Activated CD4-positive, CD25-positive, alpha-beta regulatory T cell treated with anti-CD3 and anti-CD28 coated beads, Interleukin-2, amount 50 U/mL, for 24 hours (primary cell): ENCODE results near the gene DEDD.

Source experiments
- ATAC-seq, 2 donors: fragments of 150-1000 bp; cut with Tn5 transposase; one replicate each; pipeline ENCODE4 v1.10.0; 2021; ENCODE audit warnings: mild to moderate bottlenecking in 1 of 2, moderate library complexity in 1 of 2

The DEDD gene

GRCh38 chr1:161091093-161091492, 41.4 kb downstream of the DEDD start:
- ATAC-seq = no peak

GRCh38 chr1:161090617-161091016, 41.9 kb downstream of the DEDD start:
- no peak for ATAC-seq

GRCh38 chr1:161089938-161090337, 42.5 kb downstream of the DEDD start:
- no peak for ATAC-seq

DNA sequence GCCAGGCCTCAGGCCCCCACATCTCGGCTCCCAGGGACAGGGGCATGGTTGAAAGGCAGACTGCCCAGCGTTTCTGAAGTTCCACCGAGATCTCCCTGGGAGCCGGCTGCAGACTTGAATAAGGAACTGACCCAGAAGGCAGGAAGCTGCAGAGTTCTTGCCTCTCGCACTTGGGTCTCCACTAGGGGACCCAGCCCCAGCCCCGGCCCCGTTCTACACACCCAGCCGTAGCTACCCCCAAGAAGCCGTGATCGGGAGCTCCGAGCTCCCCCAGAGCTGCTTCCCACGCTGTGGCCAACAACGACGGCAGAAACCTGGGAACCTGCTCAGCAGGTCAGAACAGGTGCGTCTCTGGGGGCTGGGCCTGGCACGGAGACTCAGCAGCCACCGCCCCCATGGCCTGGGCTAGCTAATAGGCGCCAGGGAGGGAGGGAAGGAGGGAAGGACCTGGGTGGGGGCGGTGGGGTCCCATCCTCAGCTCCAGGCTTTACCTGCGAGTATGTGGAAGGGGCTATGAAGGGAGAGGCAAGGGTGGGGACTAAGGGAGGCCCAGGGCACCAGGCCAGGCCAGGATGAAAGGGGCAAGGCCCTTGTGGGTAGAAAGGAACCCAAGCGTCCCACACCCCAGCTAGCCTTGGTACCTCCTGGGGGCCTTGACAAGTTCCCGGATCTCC, 43.1 kb downstream of the DEDD start, which contains the start of gene NECTIN4:
NECTIN4 (minus strand) TSS at position 308 of the 674 bp plus-strand sequence; CDS start at position 46, 262 bp downstream.
- ATAC-seq = no peak

DNA sequence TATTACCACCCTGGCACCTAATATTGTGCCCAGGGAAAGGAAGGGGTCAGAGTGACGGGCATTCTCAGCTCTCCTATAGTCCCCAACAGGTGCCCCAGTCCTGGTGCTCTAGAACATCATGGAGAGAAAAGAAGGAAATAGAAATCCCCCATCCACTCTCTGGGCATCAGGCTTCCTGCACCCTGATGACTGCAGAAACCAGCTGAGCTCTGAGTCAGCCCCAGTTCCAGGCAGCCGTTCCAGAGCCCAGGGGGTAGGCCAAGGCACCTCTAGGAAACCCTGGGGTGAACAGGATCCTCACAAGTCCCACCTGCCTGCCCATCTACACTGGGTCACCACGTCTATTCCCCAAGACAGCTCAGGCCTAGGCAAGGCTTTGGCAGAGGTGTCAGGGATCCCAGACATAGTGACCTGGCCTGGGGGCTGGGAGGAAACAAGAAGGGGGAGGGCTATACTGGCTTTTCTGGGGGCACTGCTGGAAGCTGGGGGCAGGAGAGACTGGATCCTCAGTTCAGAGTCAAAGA, 43.8 kb downstream of the DEDD start:
- no peak for ATAC-seq

DNA sequence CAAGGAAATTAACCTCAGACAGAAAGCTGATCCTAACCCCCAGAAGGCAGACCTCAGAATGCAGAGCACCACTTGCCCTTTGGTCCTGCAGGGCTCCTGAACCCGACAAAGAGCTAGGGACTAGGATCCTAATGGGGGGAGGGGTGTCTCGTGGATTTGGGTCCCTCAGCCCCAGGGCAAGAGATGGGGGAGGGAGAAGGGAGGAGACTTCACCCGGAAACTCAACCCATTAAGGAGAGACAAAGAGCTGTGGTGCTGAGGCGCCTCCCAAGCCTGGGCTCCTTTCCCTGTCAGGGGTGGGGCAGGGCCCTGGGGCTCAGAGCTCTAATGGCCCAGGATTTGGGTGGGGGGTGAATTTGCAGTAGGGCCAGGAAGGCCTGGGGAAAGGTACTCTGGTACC, 46.0 kb downstream of the DEDD start:
- no peak for ATAC-seq

DNA sequence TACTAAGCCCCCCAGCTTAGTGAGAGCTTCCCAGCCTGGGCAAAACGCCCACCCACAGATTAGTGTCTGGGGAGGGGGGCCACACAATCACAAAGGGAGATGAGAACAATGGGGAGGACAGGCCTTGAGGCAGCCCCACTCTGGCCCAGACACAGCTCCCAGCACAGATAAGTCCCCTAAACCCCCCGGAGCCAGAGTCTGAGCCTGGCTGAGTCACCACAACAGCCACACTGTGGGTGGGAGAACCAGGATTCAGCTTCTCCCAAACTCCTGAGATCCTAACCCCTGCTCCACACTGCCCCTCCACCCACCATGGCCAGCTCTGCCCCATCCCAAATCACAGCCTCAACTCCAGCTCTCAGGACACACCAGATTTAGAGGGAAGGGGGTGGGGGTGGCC, 47.3 kb downstream of the DEDD start:
- no peak for ATAC-seq

- ATAC-seq = no peak
Measured at GRCh38 chr1:161084597-161084988, 47.9 kb downstream of the DEDD start.

- ATAC-seq = no peak
Measured at GRCh38 chr1:161083748-161084596, 48.5 kb downstream of the DEDD start.

DNA sequence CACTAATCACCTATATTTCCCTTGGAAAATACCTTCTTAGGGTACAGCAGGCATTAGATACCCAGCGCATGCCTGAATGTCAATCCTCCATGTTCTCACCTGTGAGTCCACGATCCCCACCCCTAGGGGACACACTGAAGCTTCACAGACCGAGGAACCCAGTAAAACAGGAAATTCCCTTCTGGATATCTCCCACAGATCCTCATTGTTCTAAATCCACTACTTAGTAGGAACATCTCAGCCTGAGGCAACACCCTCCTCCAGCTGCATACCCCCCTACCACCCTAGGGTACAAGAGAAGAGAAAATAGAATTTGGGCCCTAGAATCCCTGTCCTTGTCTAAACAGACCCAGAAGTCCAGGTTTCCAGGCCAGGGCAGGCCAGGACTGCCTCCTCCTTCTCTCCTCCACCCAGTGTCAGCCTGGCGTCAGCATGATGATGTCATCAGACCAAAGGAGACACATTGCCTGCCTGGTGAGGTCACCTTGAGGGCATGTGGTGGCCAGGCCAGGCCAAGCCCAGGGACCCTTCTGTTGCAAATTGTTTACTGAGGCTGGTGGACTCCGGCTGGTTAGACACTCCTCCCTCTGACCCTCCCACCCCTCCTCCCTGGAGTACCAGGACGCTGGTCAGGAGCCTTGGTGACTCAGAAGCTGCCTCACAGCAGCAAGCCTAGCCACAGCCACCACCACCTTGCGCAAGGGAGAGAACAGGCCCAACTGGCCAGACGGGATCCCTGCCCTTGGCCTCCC, 49.3 kb downstream of the DEDD start:
- ATAC-seq = peak in 1 of 2 donors; percentile 18

DNA sequence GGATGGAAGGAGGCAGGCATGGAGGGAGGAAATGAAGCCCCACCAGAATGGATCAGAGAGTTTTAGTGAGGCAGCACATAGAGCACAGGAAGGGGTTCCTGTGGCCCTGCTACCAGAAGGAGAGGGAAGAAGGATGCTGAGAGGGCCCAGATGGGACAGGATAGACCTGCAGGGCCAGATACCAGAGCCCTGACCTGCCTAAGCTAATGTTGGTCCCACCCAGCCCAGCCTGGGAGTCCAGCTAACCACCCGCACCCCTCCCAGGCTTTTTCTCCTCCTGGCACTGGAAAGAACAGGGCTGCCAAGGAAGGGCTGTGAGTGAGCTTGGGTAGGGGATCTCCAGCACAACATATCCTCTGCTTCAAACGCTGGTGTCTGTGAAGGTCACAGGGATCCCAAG, 50.0 kb downstream of the DEDD start:
- no peak for ATAC-seq

DNA sequence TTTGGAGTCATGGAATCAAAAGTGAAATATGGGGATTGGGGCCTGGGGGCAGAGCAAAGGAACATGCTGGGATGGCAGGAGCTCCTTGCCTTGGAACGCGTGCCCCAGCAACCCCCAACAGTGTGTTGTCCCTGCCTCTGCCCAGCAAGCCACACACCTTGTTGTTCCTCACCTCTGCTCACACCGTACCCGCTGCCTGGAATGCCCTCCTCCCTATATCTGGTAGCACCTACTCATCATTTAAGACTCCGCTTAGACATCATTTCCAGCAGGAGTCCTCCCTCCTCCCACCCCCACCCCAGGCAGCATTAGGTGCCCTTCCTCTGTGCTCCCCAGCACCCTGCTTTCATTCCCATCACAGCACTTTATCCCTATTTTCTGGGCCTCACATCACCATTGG, 50.9 kb downstream of the DEDD start:
- ATAC-seq = no peak

- ATAC-seq = no peak
Measured at GRCh38 chr1:161080441-161081405, 51.7 kb downstream of the DEDD start.

- ATAC-seq = no peak
Measured at GRCh38 chr1:161079436-161080110, 52.9 kb downstream of the DEDD start.

- ATAC-seq = no peak
Measured at GRCh38 chr1:161077426-161077825, 55.0 kb downstream of the DEDD start.

DNA sequence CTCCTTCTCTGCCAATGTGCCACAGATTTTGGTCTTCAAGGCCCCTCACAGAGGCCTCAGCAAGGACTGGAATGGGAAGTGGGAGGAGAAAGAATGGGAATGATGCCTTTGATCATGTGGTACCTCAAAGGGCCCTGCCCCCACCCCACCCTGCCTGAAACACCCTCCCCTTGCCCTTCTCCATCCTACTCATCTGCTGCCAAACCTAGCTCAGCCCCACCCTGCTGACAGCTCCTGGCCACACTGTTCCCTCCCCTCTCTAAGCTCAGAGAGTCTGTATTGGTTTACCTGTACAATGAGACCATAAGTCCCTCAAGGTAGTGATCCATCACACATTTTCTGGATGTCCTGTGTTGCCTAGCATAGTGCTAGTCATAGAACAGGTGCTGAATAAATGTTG, 56.1 kb downstream of the DEDD start:
- no peak for ATAC-seq

GRCh38 chr1:161074676-161075368, 57.6 kb downstream of the DEDD start:
- no peak for ATAC-seq

GRCh38 chr1:161073474-161074121, 58.9 kb downstream of the DEDD start:
- no peak for ATAC-seq

DNA sequence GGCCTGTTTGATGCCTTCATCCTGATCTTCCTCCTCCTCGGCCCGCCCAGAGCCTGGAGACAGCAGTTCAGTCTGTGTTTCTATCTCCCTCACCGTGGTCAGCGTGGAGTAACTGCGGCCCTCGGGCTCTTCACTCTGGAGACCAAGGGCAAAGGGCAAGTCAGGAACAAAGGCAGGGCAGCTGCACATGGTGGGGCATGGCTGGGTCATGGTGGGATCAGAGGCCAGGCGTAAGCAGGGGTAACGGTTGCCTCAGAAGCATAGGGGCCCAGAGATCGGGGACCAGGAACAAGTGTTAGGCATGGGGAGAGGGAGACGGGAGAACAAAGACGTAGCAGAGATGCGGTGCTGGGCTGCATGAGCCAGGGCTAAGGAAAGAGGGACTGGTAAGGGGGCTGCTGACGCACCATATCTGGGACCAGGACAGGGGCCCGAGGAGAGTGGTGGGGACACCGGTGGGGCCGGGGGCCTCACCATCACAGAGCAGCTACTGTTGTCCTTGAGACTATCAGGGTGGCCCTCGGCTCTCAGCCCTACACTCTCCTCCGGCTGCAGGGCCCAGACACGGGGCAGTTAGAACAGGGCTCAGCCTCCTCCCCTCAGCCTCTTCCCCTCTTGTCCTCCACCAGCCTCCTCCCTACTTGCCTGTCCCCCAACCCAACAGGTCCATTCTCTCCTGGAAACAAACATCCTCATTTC, 59.6 kb downstream of the DEDD start:
- no peak for ATAC-seq
